Liver (tissue), 3 donors: ENCODE data around the gene INTS1.

Experiments
- EGR1 ChIP-seq, 2 donors: IDR thresholded peaks; 2 replicates each; pipeline ENCODE4 v1.6.1; 2016 to 2018; ENCODE audit warnings: antibody characterized with exemption in 2 of 2, low read depth in 2 of 2
- RAD21 ChIP-seq, 2 donors: IDR thresholded peaks; 2 replicates each; pipeline ENCODE4 v1.6.1; 2016; ENCODE audit warnings: antibody characterized with exemption in 2 of 2, mild to moderate bottlenecking in 2 of 2
- RXRA ChIP-seq, 2 donors: IDR thresholded peaks; 2 replicates each; pipeline ENCODE4 v1.6.1; 2017 to 2018; ENCODE audit warnings: antibody characterized with exemption in 2 of 2, mild to moderate bottlenecking in 1 of 2
- TF ChIP-seq, protein P1 (sequence below): fragments of 150-350 bp; IDR thresholded peaks from 2 replicates; pipeline ENCODE4 v1.5.1; 2017; ENCODE audit warnings: improper control_type of control experiment, low read depth, low read length; ENCODE audit not compliant: missing input control
- donor health status: healthy.
- donor health status: healthy.

DNA sequence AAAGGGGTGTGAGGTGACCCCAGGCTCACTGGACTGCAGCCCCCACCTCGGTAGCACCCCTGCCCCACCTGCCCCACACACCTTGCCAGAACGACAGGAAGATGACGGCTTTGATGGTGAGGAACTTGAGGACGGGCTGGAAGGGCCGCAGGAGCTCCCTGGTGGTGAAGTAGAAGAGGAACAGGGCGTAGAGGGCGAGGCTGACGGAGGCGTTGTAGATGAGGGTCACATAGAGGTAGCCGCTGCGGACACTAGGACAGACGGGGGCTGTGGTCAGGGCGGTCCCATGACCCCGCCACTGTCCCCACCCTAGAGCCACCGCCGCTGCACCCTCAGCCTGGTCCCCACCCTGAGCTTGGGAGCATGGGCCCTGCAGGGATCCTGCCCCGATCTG lies 44.2 kb upstream of the INTS1 start:
- TF ChIP-seq, protein P1, sequence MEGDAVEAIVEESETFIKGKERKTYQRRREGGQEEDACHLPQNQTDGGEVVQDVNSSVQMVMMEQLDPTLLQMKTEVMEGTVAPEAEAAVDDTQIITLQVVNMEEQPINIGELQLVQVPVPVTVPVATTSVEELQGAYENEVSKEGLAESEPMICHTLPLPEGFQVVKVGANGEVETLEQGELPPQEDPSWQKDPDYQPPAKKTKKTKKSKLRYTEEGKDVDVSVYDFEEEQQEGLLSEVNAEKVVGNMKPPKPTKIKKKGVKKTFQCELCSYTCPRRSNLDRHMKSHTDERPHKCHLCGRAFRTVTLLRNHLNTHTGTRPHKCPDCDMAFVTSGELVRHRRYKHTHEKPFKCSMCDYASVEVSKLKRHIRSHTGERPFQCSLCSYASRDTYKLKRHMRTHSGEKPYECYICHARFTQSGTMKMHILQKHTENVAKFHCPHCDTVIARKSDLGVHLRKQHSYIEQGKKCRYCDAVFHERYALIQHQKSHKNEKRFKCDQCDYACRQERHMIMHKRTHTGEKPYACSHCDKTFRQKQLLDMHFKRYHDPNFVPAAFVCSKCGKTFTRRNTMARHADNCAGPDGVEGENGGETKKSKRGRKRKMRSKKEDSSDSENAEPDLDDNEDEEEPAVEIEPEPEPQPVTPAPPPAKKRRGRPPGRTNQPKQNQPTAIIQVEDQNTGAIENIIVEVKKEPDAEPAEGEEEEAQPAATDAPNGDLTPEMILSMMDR, result no peak
- no peak for TF ChIP-seq RAD21 (IDR thresholded peaks at IDR 0.05)
- TF ChIP-seq EGR1 (IDR thresholded peaks at IDR 0.05; ENCODE audit: low read depth in 2 of 2), result no peak
- no peak for TF ChIP-seq RXRA (IDR thresholded peaks at IDR 0.05)
